Measurements from ENCODE around the gene AMN. TPM values are rescaled to one million over a fixed set of nuclear protein-coding genes. Genes with fewer than 3 reads are reported as not detected.

The AMN gene
- total RNA-seq, 1 experiment from 2014 or later, result 5.6 TPM

DNA sequence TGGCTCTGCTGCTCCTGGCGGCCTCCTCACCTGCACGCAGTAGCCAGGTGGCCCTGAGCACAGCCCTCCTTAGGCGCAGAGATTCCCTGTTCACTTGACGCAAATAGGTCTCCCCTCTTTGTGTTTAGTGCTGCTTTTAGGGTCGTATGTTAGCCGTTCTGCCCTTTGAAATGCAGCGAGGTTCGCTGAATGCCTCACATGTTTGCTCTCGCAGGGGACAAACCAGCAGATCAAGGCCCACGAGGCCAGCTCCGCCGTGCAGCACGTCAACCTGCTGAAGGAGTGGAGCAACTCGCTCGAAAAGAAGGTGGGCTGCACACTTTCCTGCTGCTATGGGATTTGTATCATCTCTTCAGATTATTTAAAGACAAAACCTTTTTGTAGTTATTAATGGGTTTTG, 31.4 kb upstream of the AMN start:
- no peak for DNase-seq (ENCODE audit: low spot score)
- no peak overlapping the region for H3K27ac ChIP-seq (ENCODE audit: low read depth, low read length, poor library complexity, severe bottlenecking)
- intact Hi-C loops (cut with micrococcal nuclease; ENCODE audit: unreplicated experiment), result no loop called here
- no peaks in the 10 kb centered on the region for H3K27me3 ChIP-seq (replicated peaks; ENCODE audit: insufficient read depth, low read depth, low read length, poor library complexity)
- TF ChIP-seq EZH2 (IDR thresholded peaks at IDR 0.05; ENCODE audit: borderline replicate concordance, low read depth, low read length, poor library complexity, severe bottlenecking), result no peak
- TF ChIP-seq, protein P1, sequence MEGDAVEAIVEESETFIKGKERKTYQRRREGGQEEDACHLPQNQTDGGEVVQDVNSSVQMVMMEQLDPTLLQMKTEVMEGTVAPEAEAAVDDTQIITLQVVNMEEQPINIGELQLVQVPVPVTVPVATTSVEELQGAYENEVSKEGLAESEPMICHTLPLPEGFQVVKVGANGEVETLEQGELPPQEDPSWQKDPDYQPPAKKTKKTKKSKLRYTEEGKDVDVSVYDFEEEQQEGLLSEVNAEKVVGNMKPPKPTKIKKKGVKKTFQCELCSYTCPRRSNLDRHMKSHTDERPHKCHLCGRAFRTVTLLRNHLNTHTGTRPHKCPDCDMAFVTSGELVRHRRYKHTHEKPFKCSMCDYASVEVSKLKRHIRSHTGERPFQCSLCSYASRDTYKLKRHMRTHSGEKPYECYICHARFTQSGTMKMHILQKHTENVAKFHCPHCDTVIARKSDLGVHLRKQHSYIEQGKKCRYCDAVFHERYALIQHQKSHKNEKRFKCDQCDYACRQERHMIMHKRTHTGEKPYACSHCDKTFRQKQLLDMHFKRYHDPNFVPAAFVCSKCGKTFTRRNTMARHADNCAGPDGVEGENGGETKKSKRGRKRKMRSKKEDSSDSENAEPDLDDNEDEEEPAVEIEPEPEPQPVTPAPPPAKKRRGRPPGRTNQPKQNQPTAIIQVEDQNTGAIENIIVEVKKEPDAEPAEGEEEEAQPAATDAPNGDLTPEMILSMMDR (conservative IDR thresholded peaks at IDR 0.05; ENCODE audit: low read depth, low read length), result no peak
- no TSS peak for BruUV-seq (replicated peaks)
- peaks cover 8% of the 10 kb centered on the region for H3K36me3 ChIP-seq (ENCODE audit: insufficient read depth, low read length, poor library complexity, severe bottlenecking)
- H3K4me1 ChIP-seq (ENCODE audit: insufficient read depth, low read length, poor library complexity, severe bottlenecking), result peaks cover 12% of the 10 kb centered on the region
- H3K9me3 ChIP-seq (ENCODE audit: low read depth, low read length, poor library complexity, severe bottlenecking), result no peaks in the 10 kb centered on the region
- H3K4me3 ChIP-seq (ENCODE audit: low read depth, low read length, poor library complexity, severe bottlenecking), result no peak overlapping the region
- CTCF ChIA-PET, result no interaction called here
- POLR2A ChIA-PET (ENCODE audit: low non-redundant PET), result no interaction called here

DNA sequence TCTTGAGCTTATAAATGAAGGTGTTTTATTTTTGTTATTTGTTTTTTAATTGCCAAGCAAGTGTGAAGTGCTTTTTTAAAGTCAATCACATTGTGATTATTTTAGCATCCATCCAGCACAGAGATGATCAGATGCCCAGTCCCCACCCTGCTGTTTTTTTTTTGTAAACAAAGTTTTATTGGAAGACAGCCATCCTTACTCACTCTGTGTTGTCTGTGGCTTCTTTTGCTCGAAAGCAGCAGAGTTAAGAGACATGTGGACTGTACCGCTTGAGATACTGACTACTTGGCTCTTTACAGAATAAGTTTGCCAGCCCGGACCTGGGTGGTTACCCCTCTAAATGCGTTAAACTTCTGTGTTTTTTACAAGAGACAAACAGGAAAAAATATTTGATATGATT, 30.9 kb upstream of the AMN start:
- no peaks in the 10 kb centered on the region for H3K27me3 ChIP-seq (replicated peaks; ENCODE audit: insufficient read depth, low read depth, low read length, poor library complexity)

DNA sequence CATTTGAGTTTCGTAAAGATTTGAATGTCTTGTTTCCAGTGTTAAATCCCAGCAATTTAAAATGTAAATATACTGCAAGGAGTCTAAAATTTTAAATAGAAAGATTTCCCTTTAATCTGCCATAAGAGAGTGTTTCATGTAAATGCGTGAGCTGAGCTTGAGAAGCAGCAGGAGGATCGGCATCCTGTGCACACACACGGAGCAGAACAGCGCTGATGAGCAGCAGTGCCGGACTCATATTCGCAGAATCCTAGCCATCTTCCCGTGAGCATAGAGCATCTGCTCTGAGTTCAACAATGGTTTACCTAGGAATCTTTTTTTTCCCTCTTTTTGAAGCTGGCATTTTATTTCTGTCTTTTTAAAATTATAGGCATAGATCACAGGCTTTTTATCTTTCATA, 29.8 kb upstream of the AMN start:
- ChIA-PET CTCF (no interaction called here), POLR2A (ENCODE audit: low non-redundant PET) (no interaction called here)
- peaks cover 12% of the 10 kb centered on the region for H3K4me1 ChIP-seq (ENCODE audit: insufficient read depth, low read length, poor library complexity, severe bottlenecking)
- TF ChIP-seq, protein P1 (conservative IDR thresholded peaks at IDR 0.05; ENCODE audit: low read depth, low read length), result no peak
- TF ChIP-seq EZH2 (IDR thresholded peaks at IDR 0.05; ENCODE audit: borderline replicate concordance, low read depth, low read length, poor library complexity, severe bottlenecking), result no peak
- no TSS peak for BruUV-seq (replicated peaks)
- intact Hi-C loops (cut with micrococcal nuclease; ENCODE audit: unreplicated experiment), result no loop called here
- no peak for DNase-seq (ENCODE audit: low spot score)
- H3K27me3 ChIP-seq (replicated peaks; ENCODE audit: insufficient read depth, low read depth, low read length, poor library complexity), result no peaks in the 10 kb centered on the region
- peaks cover 4% of the 10 kb centered on the region for H3K36me3 ChIP-seq (ENCODE audit: insufficient read depth, low read length, poor library complexity, severe bottlenecking)
- no peaks in the 10 kb centered on the region for H3K9me3 ChIP-seq (ENCODE audit: low read depth, low read length, poor library complexity, severe bottlenecking)
- H3K4me3 ChIP-seq (ENCODE audit: low read depth, low read length, poor library complexity, severe bottlenecking), result no peak overlapping the region
- H3K27ac ChIP-seq (ENCODE audit: low read depth, low read length, poor library complexity, severe bottlenecking), result peak overlapping the region; percentile 53

More for the DNA sequence above, 30.9 kb upstream of the AMN start:
- CTCF ChIA-PET, result no interaction called here
- Histone ChIP-seq H3K36me3 (ENCODE audit: insufficient read depth, low read length, poor library complexity, severe bottlenecking) (peaks cover 4% of the 10 kb centered on the region), H3K27ac (ENCODE audit: low read depth, low read length, poor library complexity, severe bottlenecking) (no peak overlapping the region), H3K4me3 (ENCODE audit: low read depth, low read length, poor library complexity, severe bottlenecking) (no peak overlapping the region), H3K4me1 (ENCODE audit: insufficient read depth, low read length, poor library complexity, severe bottlenecking) (peaks cover 12% of the 10 kb centered on the region), H3K9me3 (ENCODE audit: low read depth, low read length, poor library complexity, severe bottlenecking) (no peaks in the 10 kb centered on the region)
- intact Hi-C loops (cut with micrococcal nuclease; ENCODE audit: unreplicated experiment), result no loop called here
- DNase-seq (ENCODE audit: low spot score), result no peak
- POLR2A ChIA-PET (ENCODE audit: low non-redundant PET), result no interaction called here
- no peak for TF ChIP-seq EZH2 (IDR thresholded peaks at IDR 0.05; ENCODE audit: borderline replicate concordance, low read depth, low read length, poor library complexity, severe bottlenecking)
- TF ChIP-seq, protein P1 (conservative IDR thresholded peaks at IDR 0.05; ENCODE audit: low read depth, low read length), result no peak
- BruUV-seq (replicated peaks), result no TSS peak

Measured in A673 (cell line).